ENCODE data around the gene FN3KRP.
"Not testable (repeated sequence)": the region's sequence is repeated elsewhere in the genome, so short reads cannot be mapped to it uniquely, and the experiment has no call there.

FN3KRP gene

DNA sequence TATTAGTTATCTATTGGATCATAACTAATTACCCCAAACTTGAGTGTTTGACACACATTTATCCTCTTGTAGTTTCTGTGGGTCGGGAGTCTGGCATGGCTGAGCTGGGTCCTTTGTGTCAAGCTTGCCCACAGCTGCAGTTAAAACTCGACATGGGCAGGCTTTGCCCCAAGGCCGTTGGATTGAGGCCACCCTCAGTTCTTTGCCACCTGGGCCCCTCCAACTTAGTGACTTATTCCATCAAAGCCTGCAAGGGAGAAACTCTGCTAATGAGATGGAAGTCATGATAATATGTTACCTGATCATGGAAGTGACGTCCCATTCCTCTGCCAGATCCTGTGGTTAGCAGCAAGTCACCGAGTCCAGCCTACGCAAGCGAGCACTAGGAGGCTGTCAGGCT lies 52.5 kb downstream of the FN3KRP start:
- Histone ChIP-seq H3K4me3 (ENCODE audit: low read length) (no peak overlapping the region), H3K27me3 (ENCODE audit: control insufficient read depth, insufficient read depth, low read length) (no peaks in the 10 kb centered on the region), H3K4me1 (ENCODE audit: control insufficient read depth, insufficient read depth, low read length) (no peaks in the 10 kb centered on the region), H3K9ac (ENCODE audit: low read length) (no peak overlapping the region), H3K36me3 (ENCODE audit: control insufficient read depth, insufficient read depth, low read length) (peaks cover 18% of the 10 kb centered on the region), H3K27ac (ENCODE audit: low read depth, low read length) (no peak overlapping the region)

DNA sequence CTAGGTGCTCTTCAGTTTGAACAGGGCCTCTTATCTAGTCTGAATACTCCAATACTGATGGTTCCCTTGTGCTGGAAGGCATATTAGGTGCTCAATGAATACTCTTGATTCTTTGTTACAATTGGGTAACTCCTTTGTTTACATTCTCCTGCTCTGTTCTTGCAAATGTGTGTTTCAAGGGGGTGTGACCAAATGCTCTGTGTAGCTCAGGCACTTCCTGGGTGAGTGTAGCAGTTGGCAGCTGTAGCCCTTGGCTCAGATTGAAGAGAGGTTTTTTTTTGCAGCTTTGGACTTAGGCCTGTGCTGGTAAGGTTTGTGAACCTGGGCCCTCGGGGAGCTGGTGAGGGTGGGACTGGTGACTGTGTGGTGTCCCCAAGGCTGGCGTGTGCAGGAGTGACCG lies 55.5 kb downstream of the FN3KRP start:
- H3K27me3 ChIP-seq (ENCODE audit: control insufficient read depth, insufficient read depth, low read length): no peaks in the 10 kb centered on the region
- no peak overlapping the region for H3K9ac ChIP-seq (ENCODE audit: low read length)
- no peaks in the 10 kb centered on the region for H3K4me1 ChIP-seq (ENCODE audit: control insufficient read depth, insufficient read depth, low read length)
- H3K36me3 ChIP-seq (ENCODE audit: control insufficient read depth, insufficient read depth, low read length): peaks cover 17% of the 10 kb centered on the region
- H3K4me3 ChIP-seq (ENCODE audit: low read length): no peak overlapping the region
- no peak overlapping the region for H3K27ac ChIP-seq (ENCODE audit: low read depth, low read length)

DNA sequence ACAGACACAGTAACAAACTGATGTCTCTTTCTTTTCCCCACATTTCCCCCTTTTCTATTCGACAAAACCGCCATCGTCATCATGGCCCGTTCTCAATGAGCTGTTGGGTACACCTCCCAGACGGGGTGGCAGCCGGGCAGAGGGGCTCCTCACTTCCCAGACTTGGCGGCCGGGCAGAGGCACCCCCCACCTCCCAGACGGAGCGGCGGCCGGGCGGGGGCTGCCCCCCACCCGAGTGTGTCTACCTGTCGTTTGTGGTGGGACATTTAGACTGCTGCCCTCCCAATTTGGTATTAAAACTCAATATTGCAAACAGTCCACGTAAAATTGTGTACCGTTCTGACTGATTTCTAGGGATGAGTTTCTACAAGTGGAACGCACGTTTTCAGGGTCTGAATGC lies 58.0 kb downstream of the FN3KRP start:
- H3K4me3 ChIP-seq (ENCODE audit: low read length): peak overlapping the region; percentile 10

DNA sequence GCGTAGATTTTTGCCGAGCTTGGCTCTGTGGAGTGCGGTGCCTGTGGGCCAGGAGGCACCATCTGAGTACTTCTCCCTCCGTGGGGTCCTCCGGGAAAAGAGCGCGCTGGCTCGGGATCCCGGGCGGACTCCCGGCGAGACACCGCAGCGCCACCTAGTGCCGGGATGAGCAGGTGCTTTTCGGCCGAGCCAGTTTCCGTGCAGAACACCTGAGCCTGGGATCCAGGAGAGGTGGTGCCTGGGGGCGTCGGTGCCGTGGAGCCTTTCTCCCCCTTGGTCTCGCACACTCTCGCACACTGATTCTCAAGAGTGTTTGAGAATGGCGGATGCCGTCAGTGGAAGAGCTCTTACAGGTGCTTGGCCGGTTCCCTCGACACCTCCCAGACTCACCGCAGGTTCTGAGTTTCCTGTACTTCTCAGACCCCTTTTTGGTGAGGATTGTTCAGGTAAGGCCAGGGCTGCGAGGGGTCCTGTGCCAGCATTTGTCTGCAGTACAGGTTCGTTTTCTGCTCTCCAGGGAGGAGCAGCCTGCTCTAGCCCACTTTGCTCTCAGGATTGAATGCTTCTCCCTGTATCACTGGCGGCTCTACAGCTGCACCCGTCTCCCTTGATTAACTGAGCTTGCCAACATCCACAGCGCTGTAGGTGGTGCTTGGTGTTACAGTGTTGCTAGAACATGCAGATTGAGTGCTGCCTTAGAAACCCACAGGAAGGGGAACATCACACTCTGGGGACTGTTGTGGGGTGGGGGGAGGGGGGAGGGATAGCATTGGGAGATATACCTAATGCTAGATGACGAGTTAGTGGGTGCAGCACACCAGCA lies 58.7 kb downstream of the FN3KRP start:
- H3K4me3 ChIP-seq (ENCODE audit: low read length): peak overlapping the region; percentile 10
- H3K9ac ChIP-seq (ENCODE audit: low read length): no peak overlapping the region
- no peak overlapping the region for H3K27ac ChIP-seq (ENCODE audit: low read depth, low read length)
- H3K36me3 ChIP-seq (ENCODE audit: control insufficient read depth, insufficient read depth, low read length): peaks cover 8% of the 10 kb centered on the region
- no peaks in the 10 kb centered on the region for H3K27me3 ChIP-seq (ENCODE audit: control insufficient read depth, insufficient read depth, low read length)
- H3K4me1 ChIP-seq (ENCODE audit: control insufficient read depth, insufficient read depth, low read length): no peaks in the 10 kb centered on the region

More for the DNA sequence above, 58.0 kb downstream of the FN3KRP start:
- not testable (repeated sequence) for H3K27me3 ChIP-seq (ENCODE audit: control insufficient read depth, insufficient read depth, low read length); H3K27ac ChIP-seq (ENCODE audit: low read depth, low read length); H3K4me1 ChIP-seq (ENCODE audit: control insufficient read depth, insufficient read depth, low read length); H3K36me3 ChIP-seq (ENCODE audit: control insufficient read depth, insufficient read depth, low read length); H3K9ac ChIP-seq (ENCODE audit: low read length)

DNA sequence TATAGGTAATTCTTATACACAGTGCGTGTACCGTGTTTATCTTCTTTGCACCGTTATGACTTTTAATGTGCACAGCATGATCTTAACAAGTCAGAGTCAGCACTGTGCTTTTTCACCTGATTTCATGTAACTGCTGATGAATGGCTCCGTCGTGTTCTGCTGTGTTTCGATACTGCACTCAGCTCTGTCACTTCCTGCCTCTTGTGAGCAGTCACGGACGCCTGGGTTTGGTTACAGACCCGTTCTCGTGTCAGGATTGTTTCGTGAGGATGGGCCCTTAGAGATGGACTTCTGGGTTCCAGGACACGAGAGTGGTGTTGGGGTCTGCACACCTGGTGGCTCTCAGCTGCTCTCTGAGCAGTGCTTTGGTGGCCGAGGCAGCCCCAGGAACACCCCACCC lies 59.9 kb downstream of the FN3KRP start:
- Histone ChIP-seq H3K4me3 (ENCODE audit: low read length) (no peak overlapping the region), H3K27ac (ENCODE audit: low read depth, low read length) (no peak overlapping the region), H3K36me3 (ENCODE audit: control insufficient read depth, insufficient read depth, low read length) (peaks cover 8% of the 10 kb centered on the region), H3K9ac (ENCODE audit: low read length) (no peak overlapping the region), H3K27me3 (ENCODE audit: control insufficient read depth, insufficient read depth, low read length) (no peaks in the 10 kb centered on the region), H3K4me1 (ENCODE audit: control insufficient read depth, insufficient read depth, low read length) (no peaks in the 10 kb centered on the region)

Measured in rectal smooth muscle tissue (tissue), 1 donor.